SU-DHL-6 (cell line): Measurements from ENCODE around the gene SDC4.

ENCODE experiments used
- H2AFZ ChIP-seq: fragments of 200-600 bp; sonication (generic); 2 replicates; pipeline ENCODE4 v1.6.1; 2014; ENCODE audit warnings: low read depth, mild to moderate bottlenecking, moderate library complexity, mixed read lengths, antibody characterized with exemption, low read length; ENCODE audit not compliant: severe bottlenecking
- H3F3A ChIP-seq: fragments of 200-600 bp; shearing (Covaris generic); 2 replicates; pipeline ENCODE4 v1.6.0; 2016; ENCODE audit warnings: antibody characterized with exemption, mild to moderate bottlenecking; ENCODE audit not compliant: insufficient read depth
- H3K27ac ChIP-seq: fragments of 200-600 bp; sonication (generic); 2 replicates; pipeline ENCODE4 v1.5.1; 2016; ENCODE audit warnings: low read depth, mild to moderate bottlenecking, low read length, moderate library complexity, mixed read lengths
- H3K27me3 ChIP-seq: fragments of 200-600 bp; sonication (generic), shearing (Covaris generic); 2 replicates; pipeline ENCODE4 v1.6.0; 2014; ENCODE audit warnings: mild to moderate bottlenecking, low read length
- H3K36me3 ChIP-seq: fragments of 200-600 bp; sonication (generic); 2 replicates; pipeline ENCODE4 v1.6.1; 2014; ENCODE audit warnings: mild to moderate bottlenecking, low read length, mixed read lengths
- H3K4me2 ChIP-seq: fragments of 300-600, 200-600 bp; shearing (Covaris generic), sonication (generic); 2 replicates; pipeline ENCODE4 v1.6.0; 2014; ENCODE audit warnings: low read length, low read depth, mild to moderate bottlenecking; ENCODE audit not compliant: poor library complexity, severe bottlenecking
- H3K4me3 ChIP-seq: fragments of 200-600 bp; sonication (generic); 2 replicates; pipeline ENCODE4 v1.5.1; 2014; ENCODE audit warnings: antibody characterized with exemption, low read length, mild to moderate bottlenecking, mixed read lengths; ENCODE audit not compliant: insufficient read depth, poor library complexity, severe bottlenecking
- H3K79me2 ChIP-seq: fragments of 200-600 bp; sonication (generic); 2 replicates; pipeline ENCODE4 v1.6.1; 2014; ENCODE audit warnings: mild to moderate bottlenecking, low read length, moderate library complexity; ENCODE audit not compliant: insufficient read depth
- H3K9ac ChIP-seq: fragments of 200-600 bp; sonication (generic); 2 replicates; pipeline ENCODE4 v1.7.0; 2014; ENCODE audit warnings: mild to moderate bottlenecking, low read length
- H3K9me2 ChIP-seq: fragments of 200-600 bp; sonication (generic); replicated peaks from 2 replicates; pipeline ENCODE4 v1.6.1; 2014; ENCODE audit warnings: low read length; ENCODE audit not compliant: insufficient read depth
- H3K9me3 ChIP-seq: fragments of 200-600 bp; sonication (generic); 2 replicates; pipeline ENCODE4 v1.6.1; 2014; ENCODE audit warnings: low read length, mixed read lengths; ENCODE audit not compliant: insufficient read depth
- H4K20me1 ChIP-seq: fragments of 200-600 bp; sonication (generic); 2 replicates; pipeline ENCODE4 v1.6.1; 2014; ENCODE audit warnings: low read depth, mild to moderate bottlenecking, antibody characterized with exemption, low read length, moderate library complexity, mixed read lengths
- CTCF ChIP-seq: fragments of 200-600 bp; sonication (generic); IDR thresholded peaks from one replicate; pipeline ENCODE4 v1.5.1; 2017; ENCODE audit warnings: antibody characterized with exemption, mild to moderate bottlenecking, low read length, moderate library complexity; ENCODE audit not compliant: insufficient read depth, poor library complexity, severe bottlenecking
- EZH2phosphoT487 ChIP-seq: fragments of 200-600 bp; sonication (generic), shearing (Covaris generic); conservative IDR thresholded peaks from 2 replicates; pipeline ENCODE4 v1.6.1; 2018; ENCODE audit warnings: mild to moderate bottlenecking, antibody characterized with exemption, low read length, moderate library complexity, mixed read lengths

Gene SDC4

GRCh38 chr20:45313943-45314342, 34.3 kb downstream of the SDC4 start:
- no peak for TF ChIP-seq EZH2phosphoT487
- Histone ChIP-seq H3K4me2 (no peak overlapping the region), H3K9ac (no peak overlapping the region), H3K27me3 (no peaks in the 10 kb centered on the region), H3K27ac (no peak overlapping the region), H3K9me2 (no peaks in the 10 kb centered on the region), H3K9me3 (no peaks in the 10 kb centered on the region), H3K36me3 (no peaks in the 10 kb centered on the region), H2AFZ (no peak overlapping the region), H3F3A (no peaks in the 10 kb centered on the region), H3K4me3 (no peak overlapping the region), H3K79me2 (no peaks in the 10 kb centered on the region), H4K20me1 (no peaks in the 10 kb centered on the region)

GRCh38 chr20:45313065-45313695, 35.0 kb downstream of the SDC4 start:
- Histone ChIP-seq H3K79me2 (no peaks in the 10 kb centered on the region), H3K4me2 (no peak overlapping the region), H3F3A (no peaks in the 10 kb centered on the region), H3K27ac (no peak overlapping the region), H3K4me3 (no peak overlapping the region), H3K36me3 (no peaks in the 10 kb centered on the region), H4K20me1 (no peaks in the 10 kb centered on the region), H3K9me3 (no peaks in the 10 kb centered on the region), H3K9me2 (no peaks in the 10 kb centered on the region), H3K27me3 (no peaks in the 10 kb centered on the region), H3K9ac (no peak overlapping the region), H2AFZ (no peak overlapping the region)
- TF ChIP-seq EZH2phosphoT487 (no peak), CTCF (no peak)

- H3K36me3 ChIP-seq = no peaks in the 10 kb centered on the region
- no peak overlapping the region for H3K9ac ChIP-seq
- H3K4me3 ChIP-seq = no peak overlapping the region
- no peak overlapping the region for H3K4me2 ChIP-seq
- H3K9me2 ChIP-seq = no peaks in the 10 kb centered on the region
- no peaks in the 10 kb centered on the region for H3K79me2 ChIP-seq
- no peaks in the 10 kb centered on the region for H3K27me3 ChIP-seq
- no peaks in the 10 kb centered on the region for H4K20me1 ChIP-seq
- TF ChIP-seq EZH2phosphoT487 (no peak), CTCF (no peak)
- no peaks in the 10 kb centered on the region for H3F3A ChIP-seq
- no peak overlapping the region for H3K27ac ChIP-seq
- no peaks in the 10 kb centered on the region for H3K9me3 ChIP-seq
- no peak overlapping the region for H2AFZ ChIP-seq
Measured at GRCh38 chr20:45312241-45312640, 36.0 kb downstream of the SDC4 start.

- H2AFZ ChIP-seq = no peak overlapping the region
- H3K9me3 ChIP-seq = no peaks in the 10 kb centered on the region
- no peaks in the 10 kb centered on the region for H3F3A ChIP-seq
- no peaks in the 10 kb centered on the region for H3K79me2 ChIP-seq
- H3K4me3 ChIP-seq = no peak overlapping the region
- no peaks in the 10 kb centered on the region for H3K27me3 ChIP-seq
- H3K4me2 ChIP-seq = no peak overlapping the region
- no peak overlapping the region for H3K9ac ChIP-seq
- TF ChIP-seq EZH2phosphoT487 (no peak), CTCF (peak; percentile 73)
- H3K27ac ChIP-seq = no peak overlapping the region
- H3K36me3 ChIP-seq = no peaks in the 10 kb centered on the region
- no peaks in the 10 kb centered on the region for H3K9me2 ChIP-seq
- no peaks in the 10 kb centered on the region for H4K20me1 ChIP-seq
Measured at GRCh38 chr20:45311589-45312211, 36.5 kb downstream of the SDC4 start.
